ENCODE data around the gene DLG2.

DNA sequence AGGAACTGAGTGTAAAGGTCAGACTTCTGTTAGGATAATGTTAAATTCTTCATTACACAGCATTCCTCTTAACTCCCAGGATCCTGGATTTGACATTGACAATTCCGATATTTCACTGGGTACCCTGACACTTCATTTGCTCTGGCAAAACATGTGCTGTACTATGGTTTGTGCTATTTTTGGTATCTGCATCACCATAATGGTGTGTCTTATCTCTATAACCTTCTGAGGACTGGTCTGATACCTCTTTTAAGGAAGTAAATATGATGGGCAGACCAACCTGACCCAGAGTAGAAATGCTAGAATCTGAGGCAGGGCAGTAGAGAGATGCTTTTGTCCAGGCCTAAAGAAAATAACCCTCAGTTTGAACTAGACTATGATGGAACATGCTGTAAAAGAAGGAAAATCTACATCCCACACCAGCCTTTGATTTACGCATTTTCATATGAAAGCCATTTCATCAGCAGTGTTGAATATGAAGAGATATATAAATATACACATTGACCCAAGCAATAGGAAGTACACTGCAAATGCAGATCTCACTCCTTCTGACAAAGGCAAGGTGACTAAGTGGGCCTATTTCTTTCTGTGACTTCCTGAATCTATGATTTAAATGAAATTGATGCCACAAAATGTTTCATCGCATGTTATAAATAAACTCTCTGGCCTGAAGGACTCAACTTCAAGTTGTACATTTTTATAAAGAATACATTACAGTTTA is 966.7 kb downstream of the DLG2 start:
- TF ChIP-seq, protein P1, sequence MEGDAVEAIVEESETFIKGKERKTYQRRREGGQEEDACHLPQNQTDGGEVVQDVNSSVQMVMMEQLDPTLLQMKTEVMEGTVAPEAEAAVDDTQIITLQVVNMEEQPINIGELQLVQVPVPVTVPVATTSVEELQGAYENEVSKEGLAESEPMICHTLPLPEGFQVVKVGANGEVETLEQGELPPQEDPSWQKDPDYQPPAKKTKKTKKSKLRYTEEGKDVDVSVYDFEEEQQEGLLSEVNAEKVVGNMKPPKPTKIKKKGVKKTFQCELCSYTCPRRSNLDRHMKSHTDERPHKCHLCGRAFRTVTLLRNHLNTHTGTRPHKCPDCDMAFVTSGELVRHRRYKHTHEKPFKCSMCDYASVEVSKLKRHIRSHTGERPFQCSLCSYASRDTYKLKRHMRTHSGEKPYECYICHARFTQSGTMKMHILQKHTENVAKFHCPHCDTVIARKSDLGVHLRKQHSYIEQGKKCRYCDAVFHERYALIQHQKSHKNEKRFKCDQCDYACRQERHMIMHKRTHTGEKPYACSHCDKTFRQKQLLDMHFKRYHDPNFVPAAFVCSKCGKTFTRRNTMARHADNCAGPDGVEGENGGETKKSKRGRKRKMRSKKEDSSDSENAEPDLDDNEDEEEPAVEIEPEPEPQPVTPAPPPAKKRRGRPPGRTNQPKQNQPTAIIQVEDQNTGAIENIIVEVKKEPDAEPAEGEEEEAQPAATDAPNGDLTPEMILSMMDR (IDR thresholded peaks at IDR 0.05): no peak
- TF ChIP-seq POLR2A (IDR thresholded peaks at IDR 0.05): no peak
